K562 (cell line): ENCODE measurements around the gene PDE2A. TPM values are rescaled to one million over a fixed set of nuclear protein-coding genes. Genes with fewer than 3 reads are reported as not detected.

Source experiments
- ATAC-seq: fragments of 200-7000 bp; cut with Tn5 transposase; 3 replicates; pipeline ENCODE4 v1.9.1; 2020; ENCODE audit warnings: moderate library complexity
- BruUV-seq: library from RNA; stranded (reverse); fragments of 400-500 nt; replicated peaks from 2 replicates; lab custom pipeline; 2021; lab: Mats Ljungman, UMichigan
- CTCF ChIA-PET: fragments of 300-600 bp; formaldehyde crosslinking; extraction: SDS; loops from one replicate; lab custom pipeline; 2021; ENCODE audit warnings: low intra/inter-chr PET ratio; lab: Yijun Ruan, JAX
- POLR2A ChIA-PET: fragments of 300-600, 350-650 bp; sonication (Branson Sonifier 250); formaldehyde crosslinking; extraction: SDS; loops from one replicate; lab custom pipeline; 2021; ENCODE audit warnings: antibody characterized with exemption, inconsistent platforms; lab: Yijun Ruan, JAX
- DNase-seq, 4 experiments: peaks; one replicate each; pipeline versions ENCODE4 v3.0.0 to v3.0.0-alpha.2; 2011 to 2018; ENCODE audit warnings: low spot score in 3 of 4, mixed read lengths in 3 of 4; ENCODE audit errors: extremely low read depth in 1 of 4
- FAIRE-seq: peaks from 2 replicates; lab custom pipeline; 2011; peaks lifted over from hg19 to GRCh38; lab: Jason Lieb, UNC
- H2AFZ ChIP-seq: 2 replicates; pipeline ENCODE4 v1.6.0; 2011; ENCODE audit warnings: low read depth, low read length, control low read depth, inconsistent platforms
- H3K27ac ChIP-seq: fragments of 200-600 bp; 3 replicates; pipeline ENCODE4 v1.8.0; 2011; ENCODE audit warnings: low read depth, mild to moderate bottlenecking, control low read depth, inconsistent platforms, low read length, moderate library complexity, mixed read lengths; ENCODE audit errors: extremely low read depth
- H3K27me3 ChIP-seq, 2 experiments: fragments of 300-600 bp in 1 of 2; 2 replicates in 1 of 2; 3 replicates in 1 of 2; pipeline versions ENCODE4 v1.6.0 to v1.8.0; 2011; ENCODE audit warnings: inconsistent platforms in 2 of 2, low read length in 2 of 2, mild to moderate bottlenecking in 1 of 2, mixed read lengths in 1 of 2, moderate library complexity in 1 of 2; ENCODE audit not compliant: control insufficient read depth in 2 of 2, insufficient read depth in 2 of 2
- H3K36me3 ChIP-seq: fragments of 300-600 bp; 3 replicates; pipeline ENCODE4 v1.8.0; 2011; ENCODE audit warnings: mild to moderate bottlenecking, low read length, inconsistent platforms; ENCODE audit not compliant: control insufficient read depth, insufficient read depth
- H3K4me1 ChIP-seq, 2 experiments: fragments of 200-600 bp in 1 of 2; replicated peaks in 1 of 2; 2 replicates in 1 of 2; 3 replicates in 1 of 2; pipeline versions ENCODE4 v1.5.1 to v1.8.0; 2011; ENCODE audit warnings: inconsistent platforms in 2 of 2, low read length in 2 of 2, mild to moderate bottlenecking in 1 of 2, mixed read lengths in 1 of 2, moderate library complexity in 1 of 2; ENCODE audit not compliant: control insufficient read depth in 2 of 2, insufficient read depth in 2 of 2
- H3K4me2 ChIP-seq: 2 replicates; pipeline ENCODE4 v1.6.1; 2011; ENCODE audit warnings: low read length, control low read depth, inconsistent platforms, mixed read lengths; ENCODE audit not compliant: insufficient read depth
- H3K4me3 ChIP-seq: fragments of 200-600 bp; sonication (generic), shearing (Covaris generic); 2 replicates; pipeline ENCODE4 v1.5.1; 2016; ENCODE audit warnings: control low read depth, inconsistent platforms
- H3K79me2 ChIP-seq: fragments of 200-600 bp; 3 replicates; pipeline ENCODE4 v1.8.0; 2011; ENCODE audit warnings: low read length, inconsistent platforms; ENCODE audit not compliant: control insufficient read depth, insufficient read depth
- H3K9ac ChIP-seq, 2 experiments: 2 replicates each; pipeline versions ENCODE4 v1.6.0 to v1.6.1; 2011; ENCODE audit warnings: low read depth in 2 of 2, low read length in 2 of 2, control low read depth in 1 of 2, inconsistent platforms in 1 of 2, mild to moderate bottlenecking in 1 of 2, mixed read lengths in 1 of 2; ENCODE audit not compliant: insufficient read depth in 1 of 2
- H3K9me1 ChIP-seq: one replicate; pipeline ENCODE4 v1.6.0; 2011; ENCODE audit warnings: inconsistent platforms, mild to moderate bottlenecking, low read length, moderate library complexity; ENCODE audit not compliant: control insufficient read depth, insufficient read depth
- H3K9me3 ChIP-seq: replicated peaks from 2 replicates; pipeline ENCODE4 v1.5.1; 2011; ENCODE audit warnings: low read depth, low read length, inconsistent platforms; ENCODE audit not compliant: control insufficient read depth, insufficient read depth
- H4K20me1 ChIP-seq: replicated peaks from 2 replicates; pipeline ENCODE4 v1.6.1; 2011; ENCODE audit warnings: low read length, inconsistent platforms, mixed read lengths; ENCODE audit not compliant: control insufficient read depth, insufficient read depth
- CEBPZ ChIP-seq: fragments of 150-350 bp; IDR thresholded peaks from 2 replicates; pipeline ENCODE4 v1.6.1; 2014; ENCODE audit warnings: low read depth, mild to moderate bottlenecking, low read length, borderline replicate concordance
- CHD1 ChIP-seq: fragments of 200-600 bp; sonication (generic); IDR thresholded peaks from one replicate; pipeline ENCODE4 v1.6.1; 2012; ENCODE audit warnings: mild to moderate bottlenecking, moderate library complexity, low read length, inconsistent platforms
- CREBBP ChIP-seq: IDR thresholded peaks from one replicate; pipeline ENCODE4 v1.6.1; 2012; ENCODE audit warnings: low read depth, mild to moderate bottlenecking, control low read depth, inconsistent platforms, low read length
- EGR1 ChIP-seq: fragments of 450-650 bp; conservative IDR thresholded peaks from 2 replicates; pipeline ENCODE4 v1.6.1; 2017; ENCODE audit warnings: mild to moderate bottlenecking
- OTX1 ChIP-seq: fragments of 450-650 bp; formaldehyde crosslinking; IDR thresholded peaks from 2 replicates; pipeline ENCODE4 v1.4.0; 2022; ENCODE audit warnings: mild to moderate bottlenecking
- RBM15 ChIP-seq: fragments of 200-400 bp; formaldehyde crosslinking; IDR thresholded peaks from 2 replicates; pipeline ENCODE4 v1.6.1; 2018; ENCODE audit warnings: mild to moderate bottlenecking, low read length, moderate library complexity; ENCODE audit not compliant: insufficient read depth
- SIRT6 ChIP-seq: IDR thresholded peaks from one replicate; pipeline ENCODE4 v1.6.1; 2012; ENCODE audit warnings: low read depth, mild to moderate bottlenecking, control low read depth, inconsistent platforms, low read length, moderate library complexity
- ZBTB12 ChIP-seq: fragments of 250-450 bp; sonication (Bioruptor Pico); IDR thresholded peaks from 2 replicates; pipeline ENCODE4 v1.4.0; 2020
- ZC3H11A ChIP-seq: IDR thresholded peaks from 2 replicates; pipeline ENCODE4 v1.6.1; 2012; ENCODE audit warnings: low read depth, low read length, improper control_type of control experiment
- ZNF184 ChIP-seq: sonication (generic); formaldehyde crosslinking; IDR thresholded peaks from 2 replicates; pipeline ENCODE4 v1.5.0; 2020; ENCODE audit warnings: missing genetic modification reagents
- WGBS: fragments of 100-300 bp; shearing (Covaris generic); methylation state at CpG from one replicate; pipeline ENCODE4 v1.1.6; 2016; ENCODE audit warnings: low coverage, mixed read lengths; ENCODE audit not compliant: insufficient coverage; ENCODE audit errors: missing lambda C conversion rate; 5-methylcytosine and 5-hydroxymethylcytosine counted together
- in situ Hi-C: fragments of 300-500 bp; cut with MboI; formaldehyde crosslinking; loops from 4 replicates; pipeline ENCODE4 v1.15.0; 2018; ENCODE audit warnings: inconsistent platforms, mixed read lengths
- intact Hi-C: fragments of 100-400 bp; cut with micrococcal nuclease; formaldehyde crosslinking; loops from 2 replicates; pipeline ENCODE4 v1.14.2; 2022
- polyA plus RNA-seq, 8 experiments: library from polyadenylated mRNA; depleted of rRNA in 4 of 8; stranded (reverse) in 5 of 8; unstranded in 3 of 8; fragments of >200 nt; fragmentation: Nextera tagmentation in 2 of 8; fragmentation: Illumina TruSeq in 1 of 8; extraction: Ambion mirVana in 2 of 8; extraction: Trizol in 1 of 8; gene quantifications; 2 replicates each; pipeline versions ENCODE4 v1.2.1 to v1.2.3, GENCODE V29; 2011 to 2014; ENCODE audit warnings: inconsistent platforms in 1 of 8, missing spikeins in 1 of 8
- total RNA-seq, 7 experiments: library from RNA; depleted of rRNA in 6 of 7; stranded (reverse); fragments of >200 nt in 6 of 7; fragmentation: Illumina TruSeq in 2 of 7; extraction: Trizol in 2 of 7; gene quantifications; 2 replicates each; pipeline versions ENCODE4 v1.2.1 to v1.2.3, GENCODE V29; 2011 to 2021; ENCODE audit warnings: low replicate concordance in 1 of 7

Gene PDE2A
- total and polyA plus RNA-seq, 9 of the 15 experiments (the other 6 are each of a cell fraction or from before 2014, with no cell fraction given): 0.07 to 15.2 (median 1.6) TPM; not detected in 1

GRCh38 chr11:72605973-72606747 is 68.1 kb downstream of the PDE2A start:
- H3K27me3 ChIP-seq: peaks cover 2 to 44% of the 10 kb centered on the region in 2 experiments; a peak in 3 of 5 replicates
- H3K4me2 ChIP-seq: no peak overlapping the region
- H4K20me1 ChIP-seq: peaks cover 8% of the 10 kb centered on the region; the same call in 1 of the 2 replicates
- DNase-seq (no peak), FAIRE-seq (no peak), ATAC-seq (no peak; the same call in 2 of the 3 replicates)
- TF ChIP-seq CHD1: no peak
- peak; percentile 33 for TF ChIP-seq EGR1
- no peaks in the 10 kb centered on the region for H3K79me2 ChIP-seq
- H2AFZ ChIP-seq: no peak overlapping the region
- ChIA-PET CTCF (no interaction called here), POLR2A (interaction anchor here (0.6 kb wide), 1 partner anchor 57 kb away, joined by 3 read pairs; no protein-coding TSS in a partner anchor)
- H3K9me3 ChIP-seq: no peaks in the 10 kb centered on the region
- H3K4me1 ChIP-seq: no peaks in the 10 kb centered on the region
- in situ Hi-C loops: no loop called here
- peak overlapping the region in 1 of 2 experiments; percentile 35; a peak in 1 of 4 replicates for H3K9ac ChIP-seq
- WGBS: 4% methylated on average over 11 of the region's 13 CpGs
- no peaks in the 10 kb centered on the region for H3K9me1 ChIP-seq
- no TSS peak for BruUV-seq
- H3K27ac ChIP-seq: no peak overlapping the region
- intact Hi-C loops: no loop called here
- no peak overlapping the region for H3K4me3 ChIP-seq
- no peaks in the 10 kb centered on the region for H3K36me3 ChIP-seq

- CTCF ChIA-PET: no interaction called here
- Histone ChIP-seq H3K9me1 (no peaks in the 10 kb centered on the region), H3K4me2 (no peak overlapping the region)
- TF ChIP-seq CREBBP (no peak), SIRT6 (no peak), ZBTB12 (CRISPR knock-in tag) (no peak), CEBPZ (no peak), ZNF184 (CRISPR knock-in tag) (no peak), ZC3H11A (no peak), OTX1 (CRISPR knock-in tag) (no peak), RBM15 (no peak)
- TF ChIP-seq, all 486 proteins: peak for 0
- FAIRE-seq: no peak
- Histone ChIP-seq H3K79me2 (no peaks in the 10 kb centered on the region), H3K27ac (no peak overlapping the region), H2AFZ (no peak overlapping the region), H3K9ac (no peak overlapping the region), H3K9me3 (no peaks in the 10 kb centered on the region), H3K4me3 (no peak overlapping the region), H3K27me3 (peaks cover 2 to 51% of the 10 kb centered on the region in 2 experiments; a peak in 3 of 5 replicates), H4K20me1 (peaks cover 16% of the 10 kb centered on the region), H3K4me1 (no peaks in the 10 kb centered on the region), H3K36me3 (no peaks in the 10 kb centered on the region)
- ATAC-seq: no peak
- intact Hi-C loops: no loop called here
- in situ Hi-C loops: no loop called here
- POLR2A ChIA-PET: no interaction called here
- 8% methylated on average over 1 of the region's 1 CpG for WGBS
- DNase-seq: no peak
- BruUV-seq: no TSS peak
These were observed 70.0 kb downstream of the PDE2A start for GRCh38 chr11:72604256-72604655.
